H1 (cell line): Measurements from ENCODE around the gene HOXB3. TPM values are rescaled to one million over a fixed set of nuclear protein-coding genes. Genes with fewer than 3 reads are reported as not detected.

ENCODE experiments used
- CBX5 ChIP-seq: fragments of 300-800, 300-1000 bp; sonication (generic); IDR thresholded peaks from 2 replicates; pipeline ENCODE4 v1.7.1; 2016; ENCODE audit warnings: antibody characterized with exemption, low read length, low read depth
- CEBPB ChIP-seq: IDR thresholded peaks from 2 replicates; pipeline ENCODE4 v1.6.1; 2012; ENCODE audit warnings: low read depth, low read length
- CHD2 ChIP-seq: IDR thresholded peaks from 2 replicates; pipeline ENCODE4 v1.6.1; 2012; ENCODE audit warnings: low read length, improper control_type of control experiment
- CTBP2 ChIP-seq: IDR thresholded peaks from 2 replicates; pipeline ENCODE4 v1.7.0; 2011; ENCODE audit warnings: borderline replicate concordance, mild to moderate bottlenecking, moderate library complexity, mixed read lengths, low read length; ENCODE audit not compliant: insufficient read depth, insufficient read length
- EP300 ChIP-seq, 2 experiments: IDR thresholded peaks; 1 replicate in 1 of 2; 2 replicates in 1 of 2; pipeline ENCODE4 v1.6.1; 2011 to 2012; ENCODE audit warnings: low read depth in 2 of 2, low read length in 2 of 2, mild to moderate bottlenecking in 2 of 2, borderline replicate concordance in 1 of 2, inconsistent platforms in 1 of 2, moderate library complexity in 1 of 2
- EZH2 ChIP-seq: fragments of 200-600 bp; sonication (generic); IDR thresholded peaks from 2 replicates; pipeline ENCODE4 v1.7.1; 2012; ENCODE audit warnings: low read depth, mild to moderate bottlenecking, moderate library complexity, low read length, inconsistent platforms; ENCODE audit not compliant: severe bottlenecking
- GABPA ChIP-seq: IDR thresholded peaks from 2 replicates; pipeline ENCODE4 v1.6.1; 2011; ENCODE audit warnings: mild to moderate bottlenecking, low read length, moderate library complexity, borderline replicate concordance; ENCODE audit not compliant: insufficient read depth
- GTF2F1 ChIP-seq: IDR thresholded peaks from 2 replicates; pipeline ENCODE4 v1.6.1; 2012; ENCODE audit warnings: low read depth, low read length, improper control_type of control experiment, borderline replicate concordance
- JUN ChIP-seq: IDR thresholded peaks from 2 replicates; pipeline ENCODE4 v1.6.1; 2011; ENCODE audit warnings: low read depth, mild to moderate bottlenecking, improper control_type of control experiment, low read length
- RXRA ChIP-seq: IDR thresholded peaks from 2 replicates; pipeline ENCODE4 v1.6.1; 2011; ENCODE audit warnings: low read depth, mild to moderate bottlenecking, low read length, moderate library complexity; ENCODE audit not compliant: insufficient read depth
- SP2 ChIP-seq: IDR thresholded peaks from 2 replicates; pipeline ENCODE4 v1.6.1; 2012; ENCODE audit warnings: mild to moderate bottlenecking, low read length, inconsistent platforms
- SUZ12 ChIP-seq: fragments of 200-600 bp; sonication (generic); IDR thresholded peaks from 2 replicates; pipeline ENCODE4 v1.6.1; 2012; ENCODE audit warnings: mild to moderate bottlenecking, inconsistent platforms, low read length, moderate library complexity, mixed read lengths
- YY1 ChIP-seq: IDR thresholded peaks from 2 replicates; pipeline ENCODE4 v1.6.1; 2011; ENCODE audit warnings: low read depth, mild to moderate bottlenecking, low read length
- polyA plus RNA-seq, 7 experiments: library from polyadenylated mRNA; depleted of rRNA in 3 of 7; stranded (reverse) in 5 of 7; unstranded in 2 of 7; fragments of >200 nt in 5 of 7; fragments of 200-250 nt in 2 of 7; gene quantifications; 1 replicate in 5 of 7; 2 replicates in 1 of 7; 4 replicates in 1 of 7; pipeline versions ENCODE4 v1.2.1 to v1.2.3, GENCODE V29; 2011 to 2013; ENCODE audit warnings: missing spikeins in 2 of 7, mixed read lengths in 2 of 7
- total RNA-seq: library from RNA; stranded (reverse); fragmentation: NEBNext Ultra II Directional; extraction: Animal tissue kit (Norgen Biotek cat#: 25700); gene quantifications from 2 replicates; pipeline ENCODE4 v1.2.1, GENCODE V29; 2021

The HOXB3 gene
- total and polyA plus RNA-seq, 2 of the 8 experiments (the other 6 are each of a cell fraction or from before 2014, with no cell fraction given): not detected

- no peak for TF ChIP-seq GABPA
- peak; percentile 85 for TF ChIP-seq SUZ12
- no peak for TF ChIP-seq EP300 (IDR thresholded peaks at IDR 0.05; ENCODE audit: borderline replicate concordance in 1 of 2, low read depth in 2 of 2, low read length in 2 of 2)
- no peak for TF ChIP-seq JUN
- no peak for TF ChIP-seq SP2
- TF ChIP-seq GTF2F1: no peak
- no peak for TF ChIP-seq CBX5
- no peak for TF ChIP-seq CHD2
- TF ChIP-seq RXRA: no peak
- TF ChIP-seq CTBP2: no peak
- peak; percentile 88 for TF ChIP-seq EZH2
- peak; percentile 88 for TF ChIP-seq YY1
- TF ChIP-seq CEBPB: no peak
Measured at GRCh38 chr17:48541577-48542113, 48.4 kb downstream of the HOXB3 start (continued).
